Chondrocyte (in vitro differentiated cells): Measurements from ENCODE around the gene KRTAP19-2. TPM values are rescaled to one million over a fixed set of nuclear protein-coding genes. Genes with fewer than 3 reads are reported as not detected.
"Not testable (repeated sequence)": the region's sequence is repeated elsewhere in the genome, so short reads cannot be mapped to it uniquely, and the experiment has no call there.

Experiments
- DNase-seq: peaks from one replicate; pipeline ENCODE4 v3.0.0; 2021; ENCODE audit warnings: mixed read lengths, low spot score
- H3K27ac Mint-ChIP-seq: one replicate; pipeline ENCODE4 v1.8.0; 2021; ENCODE audit warnings: mild to moderate bottlenecking, moderate library complexity, mixed read lengths; ENCODE audit not compliant: unreplicated experiment
- H3K27me3 Mint-ChIP-seq: 2 replicates; pipeline ENCODE4 v1.8.0; 2021; ENCODE audit warnings: low read depth, mixed read lengths
- H3K36me3 Mint-ChIP-seq: 2 replicates; pipeline ENCODE4 v1.8.0; 2021; ENCODE audit warnings: low read depth, mixed read lengths
- H3K4me1 Mint-ChIP-seq: 2 replicates; pipeline ENCODE4 v1.8.0; 2021; ENCODE audit warnings: low read depth, mild to moderate bottlenecking, mixed read lengths
- H3K4me3 Mint-ChIP-seq: one replicate; pipeline ENCODE4 v1.8.0; 2021; ENCODE audit warnings: mild to moderate bottlenecking, moderate library complexity, mixed read lengths; ENCODE audit not compliant: unreplicated experiment
- H3K9me3 Mint-ChIP-seq: 2 replicates; pipeline ENCODE4 v1.8.0; 2021; ENCODE audit warnings: low read depth, mixed read lengths
- CTCF ChIP-seq: fragments of 200-600 bp; sonication (generic); IDR thresholded peaks from 2 replicates; pipeline ENCODE4 v1.5.0; 2021; ENCODE audit warnings: antibody characterized with exemption, mild to moderate bottlenecking, moderate library complexity
- long read RNA-seq: library from polyadenylated mRNA; stranded (forward); transcript quantifications from one replicate; pipeline ENCODE4 v2.0.0, GENCODE V29; 2021
- total RNA-seq: library from RNA; stranded (reverse); gene quantifications from 3 replicates; pipeline ENCODE4 v1.2.1, GENCODE V29; 2021

KRTAP19-2 gene
- not detected in 3 replicates for total RNA-seq
- long read RNA-seq, result 0 reads

GRCh38 chr21:30487336-30487735 lies at the start of gene KRTAP19-2:
KRTAP19-2 (minus strand) TSS chr21:30487436; CDS start chr21:30487348, 88 bp downstream.
- Mint-ChIP-seq H3K27me3 (no peaks in the 10 kb centered on the region), H3K36me3 (no peaks in the 10 kb centered on the region), H3K4me1 (peaks cover 5% of the 10 kb centered on the region), H3K4me3 (no peak within 1 kb of the TSS), H3K9me3 (peaks cover 31% of the 10 kb centered on the region), H3K27ac (no peak within 1 kb of the TSS)
- TF ChIP-seq CTCF, result no peak
- no peak for DNase-seq

- DNase-seq, result no peak
- no peaks in the 10 kb centered on the region for H3K36me3 Mint-ChIP-seq
- no peak overlapping the region for H3K27ac Mint-ChIP-seq
- no peak overlapping the region for H3K4me3 Mint-ChIP-seq
- H3K9me3 Mint-ChIP-seq, result peaks cover 15% of the 10 kb centered on the region
- no peaks in the 10 kb centered on the region for H3K4me1 Mint-ChIP-seq
- H3K27me3 Mint-ChIP-seq, result peaks cover 3% of the 10 kb centered on the region
- no peak for TF ChIP-seq CTCF
Measured at GRCh38 chr21:30518876-30519275, 31.6 kb upstream of the KRTAP19-2 start.

GRCh38 chr21:30515681-30516080 lies 28.4 kb upstream of the KRTAP19-2 start:
- DNase-seq, result no peak
- TF ChIP-seq CTCF, result no peak
- Mint-ChIP-seq H3K36me3 (no peaks in the 10 kb centered on the region), H3K27me3 (peaks cover 2% of the 10 kb centered on the region), H3K9me3 (peaks cover 15% of the 10 kb centered on the region), H3K4me1 (no peaks in the 10 kb centered on the region), H3K27ac (no peak overlapping the region), H3K4me3 (no peak overlapping the region)

GRCh38 chr21:30505621-30506205 lies 18.5 kb upstream of the KRTAP19-2 start:
- H3K4me1 Mint-ChIP-seq, H3K27me3 Mint-ChIP-seq, DNase-seq, H3K27ac Mint-ChIP-seq, H3K4me3 Mint-ChIP-seq, H3K36me3 Mint-ChIP-seq: not testable (repeated sequence)
- peaks cover 14% of the 10 kb centered on the region for H3K9me3 Mint-ChIP-seq
- peak; percentile 25 for TF ChIP-seq CTCF

- no peak within 1 kb of the TSS for H3K4me3 Mint-ChIP-seq
- no peak for DNase-seq
- TF ChIP-seq CTCF, result no peak
- H3K4me1 Mint-ChIP-seq, result no peaks in the 10 kb centered on the region
- no peak within 1 kb of the TSS for H3K27ac Mint-ChIP-seq
- peaks cover 8% of the 10 kb centered on the region for H3K9me3 Mint-ChIP-seq
- no peaks in the 10 kb centered on the region for H3K36me3 Mint-ChIP-seq
- peaks cover 1% of the 10 kb centered on the region for H3K27me3 Mint-ChIP-seq
Measured at GRCh38 chr21:30502041-30502440, 14.8 kb upstream of the KRTAP19-2 start, which contains the start of gene KRTAP19-5. KRTAP19-5 (minus strand) TSS chr21:30502141; CDS start chr21:30502090, 51 bp downstream.
